ENCODE measurements around the gene SGPL1. TPM values are rescaled to one million over a fixed set of nuclear protein-coding genes. Genes with fewer than 3 reads are reported as not detected.

The SGPL1 gene
- total and polyA plus RNA-seq, 2 experiments from 2014 or later: 12.0 to 42.7 TPM

GRCh38 chr10:70905071-70906021, 89.6 kb downstream of the SGPL1 start:
- Mint-ChIP-seq H3K27me3 (ENCODE audit: insufficient read depth, low read depth, poor library complexity) (peaks cover 12% of the 10 kb centered on the region), H3K27ac (no peak overlapping the region), H3K4me1 (0 out of 3 replicates have a peak, but pooled peaks cover 4% of the 10 kb centered on the region), H3K9me3 (no peaks in the 10 kb centered on the region), H3K4me3 (no peak overlapping the region), H3K36me3 (ENCODE audit: low read depth) (no peaks in the 10 kb centered on the region)
- no peak overlapping the region for H2AFZ ChIP-seq
- no peak overlapping the region for H3K4me2 ChIP-seq
- H3K4me1 ChIP-seq (ENCODE audit: insufficient read depth): no peaks in the 10 kb centered on the region
- DNase-seq (ENCODE audit: low spot score) (no peak), ATAC-seq (no peak)
- H3K36me3 ChIP-seq (ENCODE audit: insufficient read depth): no peaks in the 10 kb centered on the region
- no peaks in the 10 kb centered on the region for H3K9me2 ChIP-seq (ENCODE audit: insufficient read depth)
- no peak overlapping the region for H3K4me3 ChIP-seq
- no peak overlapping the region for H3K27ac ChIP-seq (ENCODE audit: low read depth)
- H3F3A ChIP-seq (replicated peaks; ENCODE audit: low read depth): no peaks in the 10 kb centered on the region
- H3K79me2 ChIP-seq (replicated peaks; ENCODE audit: insufficient read depth): no peaks in the 10 kb centered on the region
- no peaks in the 10 kb centered on the region for H4K20me1 ChIP-seq (replicated peaks; ENCODE audit: insufficient read depth)
- H3K27me3 ChIP-seq (ENCODE audit: insufficient read depth): no peaks in the 10 kb centered on the region
- TF ChIP-seq POLR2AphosphoS5 (IDR thresholded peaks at IDR 0.05; ENCODE audit: low read depth) (no peak), EZH2phosphoT487 (IDR thresholded peaks at IDR 0.05; ENCODE audit: unreplicated experiment) (no peak), JUNB (IDR thresholded peaks at IDR 0.05; ENCODE audit: unreplicated experiment) (no peak), EZH2 (IDR thresholded peaks at IDR 0.05; ENCODE audit: low read depth, unreplicated experiment) (no peak), CREB1 (CRISPR knock-in tag; IDR thresholded peaks at IDR 0.05; ENCODE audit: low read depth) (no peak), STAT1 (IDR thresholded peaks at IDR 0.05; ENCODE audit: unreplicated experiment) (no peak), NANOG (IDR thresholded peaks at IDR 0.05; ENCODE audit: borderline replicate concordance) (no peak), CTCF (conservative IDR thresholded peaks at IDR 0.05; ENCODE audit: low read depth in 2 of 2) (no peak), ZNF331 (CRISPR knock-in tag; IDR thresholded peaks at IDR 0.05; ENCODE audit: low read depth) (no peak), ZNF114 (CRISPR knock-in tag; IDR thresholded peaks at IDR 0.05) (no peak)
- TF ChIP-seq, protein P1, sequence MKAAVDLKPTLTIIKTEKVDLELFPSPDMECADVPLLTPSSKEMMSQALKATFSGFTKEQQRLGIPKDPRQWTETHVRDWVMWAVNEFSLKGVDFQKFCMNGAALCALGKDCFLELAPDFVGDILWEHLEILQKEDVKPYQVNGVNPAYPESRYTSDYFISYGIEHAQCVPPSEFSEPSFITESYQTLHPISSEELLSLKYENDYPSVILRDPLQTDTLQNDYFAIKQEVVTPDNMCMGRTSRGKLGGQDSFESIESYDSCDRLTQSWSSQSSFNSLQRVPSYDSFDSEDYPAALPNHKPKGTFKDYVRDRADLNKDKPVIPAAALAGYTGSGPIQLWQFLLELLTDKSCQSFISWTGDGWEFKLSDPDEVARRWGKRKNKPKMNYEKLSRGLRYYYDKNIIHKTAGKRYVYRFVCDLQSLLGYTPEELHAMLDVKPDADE (IDR thresholded peaks at IDR 0.05): no peak
- TF ChIP-seq, protein P2, sequence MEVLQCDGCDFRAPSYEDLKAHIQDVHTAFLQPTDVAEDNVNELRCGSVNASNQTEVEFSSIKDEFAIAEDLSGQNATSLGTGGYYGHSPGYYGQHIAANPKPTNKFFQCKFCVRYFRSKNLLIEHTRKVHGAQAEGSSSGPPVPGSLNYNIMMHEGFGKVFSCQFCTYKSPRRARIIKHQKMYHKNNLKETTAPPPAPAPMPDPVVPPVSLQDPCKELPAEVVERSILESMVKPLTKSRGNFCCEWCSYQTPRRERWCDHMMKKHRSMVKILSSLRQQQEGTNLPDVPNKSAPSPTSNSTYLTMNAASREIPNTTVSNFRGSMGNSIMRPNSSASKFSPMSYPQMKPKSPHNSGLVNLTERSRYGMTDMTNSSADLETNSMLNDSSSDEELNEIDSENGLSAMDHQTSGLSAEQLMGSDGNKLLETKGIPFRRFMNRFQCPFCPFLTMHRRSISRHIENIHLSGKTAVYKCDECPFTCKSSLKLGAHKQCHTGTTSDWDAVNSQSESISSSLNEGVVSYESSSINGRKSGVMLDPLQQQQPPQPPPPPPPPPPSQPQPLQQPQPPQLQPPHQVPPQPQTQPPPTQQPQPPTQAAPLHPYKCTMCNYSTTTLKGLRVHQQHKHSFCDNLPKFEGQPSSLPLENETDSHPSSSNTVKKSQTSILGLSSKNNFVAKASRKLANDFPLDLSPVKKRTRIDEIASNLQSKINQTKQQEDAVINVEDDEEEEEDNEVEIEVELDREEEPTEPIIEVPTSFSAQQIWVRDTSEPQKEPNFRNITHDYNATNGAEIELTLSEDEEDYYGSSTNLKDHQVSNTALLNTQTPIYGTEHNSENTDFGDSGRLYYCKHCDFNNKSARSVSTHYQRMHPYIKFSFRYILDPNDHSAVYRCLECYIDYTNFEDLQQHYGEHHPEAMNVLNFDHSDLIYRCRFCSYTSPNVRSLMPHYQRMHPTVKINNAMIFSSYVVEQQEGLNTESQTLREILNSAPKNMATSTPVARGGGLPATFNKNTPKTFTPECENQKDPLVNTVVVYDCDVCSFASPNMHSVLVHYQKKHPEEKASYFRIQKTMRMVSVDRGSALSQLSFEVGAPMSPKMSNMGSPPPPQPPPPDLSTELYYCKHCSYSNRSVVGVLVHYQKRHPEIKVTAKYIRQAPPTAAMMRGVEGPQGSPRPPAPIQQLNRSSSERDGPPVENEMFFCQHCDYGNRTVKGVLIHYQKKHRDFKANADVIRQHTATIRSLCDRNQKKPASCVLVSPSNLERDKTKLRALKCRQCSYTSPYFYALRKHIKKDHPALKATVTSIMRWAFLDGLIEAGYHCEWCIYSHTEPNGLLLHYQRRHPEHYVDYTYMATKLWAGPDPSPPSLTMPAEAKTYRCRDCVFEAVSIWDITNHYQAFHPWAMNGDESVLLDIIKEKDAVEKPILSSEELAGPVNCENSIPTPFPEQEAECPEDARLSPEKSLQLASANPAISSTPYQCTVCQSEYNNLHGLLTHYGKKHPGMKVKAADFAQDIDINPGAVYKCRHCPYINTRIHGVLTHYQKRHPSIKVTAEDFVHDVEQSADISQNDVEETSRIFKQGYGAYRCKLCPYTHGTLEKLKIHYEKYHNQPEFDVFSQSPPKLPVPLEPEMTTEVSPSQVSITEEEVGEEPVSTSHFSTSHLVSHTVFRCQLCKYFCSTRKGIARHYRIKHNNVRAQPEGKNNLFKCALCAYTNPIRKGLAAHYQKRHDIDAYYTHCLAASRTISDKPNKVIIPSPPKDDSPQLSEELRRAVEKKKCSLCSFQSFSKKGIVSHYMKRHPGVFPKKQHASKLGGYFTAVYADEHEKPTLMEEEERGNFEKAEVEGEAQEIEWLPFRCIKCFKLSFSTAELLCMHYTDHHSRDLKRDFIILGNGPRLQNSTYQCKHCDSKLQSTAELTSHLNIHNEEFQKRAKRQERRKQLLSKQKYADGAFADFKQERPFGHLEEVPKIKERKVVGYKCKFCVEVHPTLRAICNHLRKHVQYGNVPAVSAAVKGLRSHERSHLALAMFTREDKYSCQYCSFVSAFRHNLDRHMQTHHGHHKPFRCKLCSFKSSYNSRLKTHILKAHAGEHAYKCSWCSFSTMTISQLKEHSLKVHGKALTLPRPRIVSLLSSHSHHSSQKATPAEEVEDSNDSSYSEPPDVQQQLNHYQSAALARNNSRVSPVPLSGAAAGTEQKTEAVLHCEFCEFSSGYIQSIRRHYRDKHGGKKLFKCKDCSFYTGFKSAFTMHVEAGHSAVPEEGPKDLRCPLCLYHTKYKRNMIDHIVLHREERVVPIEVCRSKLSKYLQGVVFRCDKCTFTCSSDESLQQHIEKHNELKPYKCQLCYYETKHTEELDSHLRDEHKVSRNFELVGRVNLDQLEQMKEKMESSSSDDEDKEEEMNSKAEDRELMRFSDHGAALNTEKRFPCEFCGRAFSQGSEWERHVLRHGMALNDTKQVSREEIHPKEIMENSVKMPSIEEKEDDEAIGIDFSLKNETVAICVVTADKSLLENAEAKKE (CRISPR knock-in tag; IDR thresholded peaks at IDR 0.05): no peak
- TF ChIP-seq, protein P3, sequence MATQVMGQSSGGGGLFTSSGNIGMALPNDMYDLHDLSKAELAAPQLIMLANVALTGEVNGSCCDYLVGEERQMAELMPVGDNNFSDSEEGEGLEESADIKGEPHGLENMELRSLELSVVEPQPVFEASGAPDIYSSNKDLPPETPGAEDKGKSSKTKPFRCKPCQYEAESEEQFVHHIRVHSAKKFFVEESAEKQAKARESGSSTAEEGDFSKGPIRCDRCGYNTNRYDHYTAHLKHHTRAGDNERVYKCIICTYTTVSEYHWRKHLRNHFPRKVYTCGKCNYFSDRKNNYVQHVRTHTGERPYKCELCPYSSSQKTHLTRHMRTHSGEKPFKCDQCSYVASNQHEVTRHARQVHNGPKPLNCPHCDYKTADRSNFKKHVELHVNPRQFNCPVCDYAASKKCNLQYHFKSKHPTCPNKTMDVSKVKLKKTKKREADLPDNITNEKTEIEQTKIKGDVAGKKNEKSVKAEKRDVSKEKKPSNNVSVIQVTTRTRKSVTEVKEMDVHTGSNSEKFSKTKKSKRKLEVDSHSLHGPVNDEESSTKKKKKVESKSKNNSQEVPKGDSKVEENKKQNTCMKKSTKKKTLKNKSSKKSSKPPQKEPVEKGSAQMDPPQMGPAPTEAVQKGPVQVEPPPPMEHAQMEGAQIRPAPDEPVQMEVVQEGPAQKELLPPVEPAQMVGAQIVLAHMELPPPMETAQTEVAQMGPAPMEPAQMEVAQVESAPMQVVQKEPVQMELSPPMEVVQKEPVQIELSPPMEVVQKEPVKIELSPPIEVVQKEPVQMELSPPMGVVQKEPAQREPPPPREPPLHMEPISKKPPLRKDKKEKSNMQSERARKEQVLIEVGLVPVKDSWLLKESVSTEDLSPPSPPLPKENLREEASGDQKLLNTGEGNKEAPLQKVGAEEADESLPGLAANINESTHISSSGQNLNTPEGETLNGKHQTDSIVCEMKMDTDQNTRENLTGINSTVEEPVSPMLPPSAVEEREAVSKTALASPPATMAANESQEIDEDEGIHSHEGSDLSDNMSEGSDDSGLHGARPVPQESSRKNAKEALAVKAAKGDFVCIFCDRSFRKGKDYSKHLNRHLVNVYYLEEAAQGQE (IDR thresholded peaks at IDR 0.05; ENCODE audit: unreplicated experiment): no peak

Data from GM23338 (cell line).